PC-9 (cell line): ENCODE measurements around the gene CDK5R1.

ENCODE experiments used
- EZH2 ChIP-seq: fragments of 200-600 bp; sonication (generic); IDR thresholded peaks from 2 replicates; pipeline ENCODE4 v1.8.0; 2017; ENCODE audit warnings: antibody characterized with exemption, low read depth
- TF ChIP-seq, protein P1 (sequence below): fragments of 200-600 bp; sonication (generic); conservative IDR thresholded peaks from 2 replicates; pipeline ENCODE4 v1.6.1; 2017; ENCODE audit warnings: mixed run types, antibody characterized with exemption, mild to moderate bottlenecking, moderate library complexity

- TF ChIP-seq, protein P1, sequence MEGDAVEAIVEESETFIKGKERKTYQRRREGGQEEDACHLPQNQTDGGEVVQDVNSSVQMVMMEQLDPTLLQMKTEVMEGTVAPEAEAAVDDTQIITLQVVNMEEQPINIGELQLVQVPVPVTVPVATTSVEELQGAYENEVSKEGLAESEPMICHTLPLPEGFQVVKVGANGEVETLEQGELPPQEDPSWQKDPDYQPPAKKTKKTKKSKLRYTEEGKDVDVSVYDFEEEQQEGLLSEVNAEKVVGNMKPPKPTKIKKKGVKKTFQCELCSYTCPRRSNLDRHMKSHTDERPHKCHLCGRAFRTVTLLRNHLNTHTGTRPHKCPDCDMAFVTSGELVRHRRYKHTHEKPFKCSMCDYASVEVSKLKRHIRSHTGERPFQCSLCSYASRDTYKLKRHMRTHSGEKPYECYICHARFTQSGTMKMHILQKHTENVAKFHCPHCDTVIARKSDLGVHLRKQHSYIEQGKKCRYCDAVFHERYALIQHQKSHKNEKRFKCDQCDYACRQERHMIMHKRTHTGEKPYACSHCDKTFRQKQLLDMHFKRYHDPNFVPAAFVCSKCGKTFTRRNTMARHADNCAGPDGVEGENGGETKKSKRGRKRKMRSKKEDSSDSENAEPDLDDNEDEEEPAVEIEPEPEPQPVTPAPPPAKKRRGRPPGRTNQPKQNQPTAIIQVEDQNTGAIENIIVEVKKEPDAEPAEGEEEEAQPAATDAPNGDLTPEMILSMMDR: no peak
- no peak for TF ChIP-seq EZH2
These were observed 25.5 kb downstream of the CDK5R1 start for GRCh38 chr17:32512328-32512727.
